ENCODE results near the gene KRT17. TPM values are rescaled to one million over a fixed set of nuclear protein-coding genes. Genes with fewer than 3 reads are reported as not detected.

The KRT17 gene
- total and polyA plus RNA-seq, 2 donors (not counting 1 experiment from before 2014, with no cell fraction given) = not detected

- no peak for TF ChIP-seq CTCF (IDR thresholded peaks at IDR 0.05)
- no peak for TF ChIP-seq EZH2 (IDR thresholded peaks at IDR 0.05; ENCODE audit: borderline replicate concordance, insufficient read depth, low read depth, low read length, poor library complexity, severe bottlenecking)
- intact Hi-C loops (cut with micrococcal nuclease) = no loop called here
- ATAC-seq (ENCODE audit: low read depth) (no peak), DNase-seq (no peak)
- no peaks in the 10 kb centered on the region for H3K4me1 ChIP-seq (ENCODE audit: control insufficient read depth in 2 of 2, insufficient read depth in 2 of 2, low read length in 2 of 2)
- WGBS (ENCODE audit: insufficient coverage) = 85% methylated on average over 28 of the region's 28 CpGs
- Mint-ChIP-seq H3K27ac (no peak overlapping the region), H3K27me3 (no peaks in the 10 kb centered on the region), H3K4me3 (no peak overlapping the region), H3K9me3 (ENCODE audit: insufficient read depth) (no peaks in the 10 kb centered on the region), H3K4me1 (no peaks in the 10 kb centered on the region)
- H3K27me3 ChIP-seq (replicated peaks in 1 of 4; ENCODE audit: control extremely low read depth in 1 of 4, control insufficient read depth in 3 of 4, insufficient read depth in 4 of 4, low read length in 3 of 4) = peaks cover 0 to 2% (median 0%) of the 10 kb centered on the region in 4 experiments
- H3K4me2 ChIP-seq (replicated peaks; ENCODE audit: low read depth, low read length, poor library complexity, severe bottlenecking) = no peak overlapping the region
- H3K9ac ChIP-seq (ENCODE audit: low read length) = no peak overlapping the region
- no peaks in the 10 kb centered on the region for H3K36me3 ChIP-seq (replicated peaks in 1 of 2; ENCODE audit: control extremely low read depth in 1 of 2, control insufficient read depth in 1 of 2, extremely low read depth in 1 of 2, insufficient read depth in 2 of 2, low read length in 1 of 2)
- POLR2A ChIA-PET = no interaction called here
- H3K79me2 ChIP-seq (ENCODE audit: control insufficient read depth, insufficient read depth, low read length) = no peaks in the 10 kb centered on the region
- no peaks in the 10 kb centered on the region for H3K9me3 ChIP-seq (ENCODE audit: control extremely low read depth in 1 of 3, control insufficient read depth in 2 of 3, insufficient read depth in 1 of 3, low read length in 2 of 3)
- CTCF ChIA-PET = interaction anchor here (1.4 kb wide), 1 partner anchor 13 kb away, joined by 5 read pairs; no protein-coding TSS in a partner anchor
- no peaks in the 10 kb centered on the region for H4K20me1 ChIP-seq (ENCODE audit: control insufficient read depth, insufficient read depth, low read length, poor library complexity, severe bottlenecking)
- H3K4me3 ChIP-seq (ENCODE audit: control extremely low read depth in 1 of 5, extremely low read depth in 1 of 5, insufficient read depth in 1 of 5, low read depth in 2 of 5, low read length in 4 of 5) = no peak overlapping the region
- H2AFZ ChIP-seq (ENCODE audit: insufficient read depth, low read depth, low read length, poor library complexity, severe bottlenecking) = no peak overlapping the region
- no peak overlapping the region for H3K27ac ChIP-seq (ENCODE audit: low read length in 2 of 2)
These were observed 11.0 kb upstream of the KRT17 start for GRCh38 chr17:41635121-41636097.

GRCh38 chr17:41634639-41635038 lies 10.3 kb upstream of the KRT17 start:
- H3K4me2 ChIP-seq (replicated peaks; ENCODE audit: low read depth, low read length, poor library complexity, severe bottlenecking) = no peak overlapping the region
- POLR2A ChIA-PET = no interaction called here
- Mint-ChIP-seq H3K4me3 (no peak overlapping the region), H3K27me3 (no peaks in the 10 kb centered on the region), H3K4me1 (no peaks in the 10 kb centered on the region), H3K27ac (no peak overlapping the region), H3K9me3 (ENCODE audit: insufficient read depth) (no peaks in the 10 kb centered on the region)
- no peaks in the 10 kb centered on the region for H4K20me1 ChIP-seq (ENCODE audit: control insufficient read depth, insufficient read depth, low read length, poor library complexity, severe bottlenecking)
- ATAC-seq (ENCODE audit: low read depth) = no peak
- H3K9me3 ChIP-seq (ENCODE audit: control extremely low read depth in 1 of 3, control insufficient read depth in 2 of 3, insufficient read depth in 1 of 3, low read length in 2 of 3) = no peaks in the 10 kb centered on the region
- no peaks in the 10 kb centered on the region for H3K79me2 ChIP-seq (ENCODE audit: control insufficient read depth, insufficient read depth, low read length)
- CTCF ChIA-PET = no interaction called here
- H3K27ac ChIP-seq (ENCODE audit: low read length in 2 of 2) = no peak overlapping the region
- no peak overlapping the region for H3K9ac ChIP-seq (ENCODE audit: low read length)
- no peak overlapping the region for H2AFZ ChIP-seq (ENCODE audit: insufficient read depth, low read depth, low read length, poor library complexity, severe bottlenecking)
- no peaks in the 10 kb centered on the region for H3K4me1 ChIP-seq (ENCODE audit: control insufficient read depth in 2 of 2, insufficient read depth in 2 of 2, low read length in 2 of 2)
- H3K27me3 ChIP-seq (replicated peaks in 1 of 4; ENCODE audit: control extremely low read depth in 1 of 4, control insufficient read depth in 3 of 4, insufficient read depth in 4 of 4, low read length in 3 of 4) = peaks cover 0 to 2% (median 0%) of the 10 kb centered on the region in 4 experiments
- DNase-seq = no peak
- intact Hi-C loops (cut with micrococcal nuclease) = no loop called here
- no peak for TF ChIP-seq CTCF (IDR thresholded peaks at IDR 0.05)
- TF ChIP-seq EZH2 (IDR thresholded peaks at IDR 0.05; ENCODE audit: borderline replicate concordance, insufficient read depth, low read depth, low read length, poor library complexity, severe bottlenecking) = no peak
- 89% methylated on average over 7 of the region's 7 CpGs for WGBS (ENCODE audit: insufficient coverage)
- H3K4me3 ChIP-seq (ENCODE audit: control extremely low read depth in 1 of 5, extremely low read depth in 1 of 5, insufficient read depth in 1 of 5, low read depth in 2 of 5, low read length in 4 of 5) = no peak overlapping the region
- H3K36me3 ChIP-seq (replicated peaks in 1 of 2; ENCODE audit: control extremely low read depth in 1 of 2, control insufficient read depth in 1 of 2, extremely low read depth in 1 of 2, insufficient read depth in 2 of 2, low read length in 1 of 2) = no peaks in the 10 kb centered on the region
